Measurements from ENCODE around the gene LRRC3. TPM values are rescaled to one million over a fixed set of nuclear protein-coding genes. Genes with fewer than 3 reads are reported as not detected.

The LRRC3 gene
- total RNA-seq (10 to 100 TPM in 1 of 2 donors, 1 to 10 TPM in 1; 3.0 to 14.2 TPM), polyA plus RNA-seq (10 to 100 TPM in 1 of 2 donors, 1 to 10 TPM in 1; 3.9 to 11.1 TPM)

DNA sequence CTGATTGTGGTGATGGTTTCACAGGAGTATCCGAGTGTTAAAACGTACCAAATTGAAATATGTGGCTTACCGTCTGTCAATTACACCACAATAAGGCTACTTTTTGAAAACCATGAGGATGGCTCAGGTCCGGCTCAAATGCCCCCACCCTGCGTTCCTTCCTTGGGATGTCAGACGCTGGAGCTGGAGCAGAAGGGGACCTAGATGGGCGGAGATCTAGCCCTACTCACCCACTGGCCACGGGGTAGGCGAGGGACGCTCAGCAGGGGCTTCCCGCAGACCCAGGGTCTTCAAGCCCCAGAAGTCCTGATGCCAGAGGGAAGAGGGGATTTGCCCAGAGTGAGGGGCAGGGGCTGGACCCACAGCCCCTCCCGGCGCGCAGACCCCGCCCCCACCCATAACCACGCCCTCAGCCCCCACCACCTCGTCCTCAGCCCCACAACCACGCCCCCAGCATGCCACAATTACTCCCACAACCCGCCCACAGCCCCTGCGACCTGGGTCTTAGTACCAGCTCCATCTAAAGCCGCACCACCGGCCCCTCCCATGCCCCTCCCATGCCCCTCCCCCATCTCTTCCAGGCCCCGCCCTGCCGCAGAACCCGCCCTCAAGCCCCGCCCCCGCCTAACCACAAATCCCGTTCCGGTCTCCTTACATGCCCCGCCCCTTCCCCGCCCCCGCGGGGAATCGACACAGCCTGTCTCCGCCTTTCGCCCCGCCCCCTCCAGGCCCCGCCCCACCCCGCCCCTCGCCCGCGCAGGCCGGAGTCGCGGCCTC, at the start of gene LRRC3:
Gene LRRC3 (plus strand): TSS at position 764 of the 777 bp plus-strand sequence. CDS start 1,135 bp downstream, outside the sequence.
- 9% methylated on average over 45 of the region's 45 CpGs for WGBS

GRCh38 chr21:44405948-44406872, 49.1 kb upstream of the LRRC3 start:
- Histone ChIP-seq H3K9ac (ENCODE audit: low read depth in 1 of 2, low read length in 2 of 2) (no peak overlapping the region), H3K27ac (ENCODE audit: low read depth in 1 of 2, low read length in 2 of 2) (no peak overlapping the region), H3K9me3 (ENCODE audit: control insufficient read depth in 4 of 4, low read length in 3 of 4) (no peaks in the 10 kb centered on the region), H3K4me3 (ENCODE audit: low read depth in 1 of 3, low read length in 3 of 3) (no peak overlapping the region), H3K36me3 (ENCODE audit: control insufficient read depth in 4 of 4, insufficient read depth in 3 of 4, low read depth in 1 of 4, low read length in 3 of 4) (no peaks in the 10 kb centered on the region), H3K27me3 (ENCODE audit: control insufficient read depth in 4 of 4, insufficient read depth in 4 of 4, low read length in 3 of 4) (no peaks in the 10 kb centered on the region), H3K4me1 (ENCODE audit: control insufficient read depth in 4 of 4, insufficient read depth in 4 of 4, low read length in 3 of 4) (no peaks in the 10 kb centered on the region)
- TF ChIP-seq GABPA (IDR thresholded peaks at IDR 0.05 in 1 of 2, conservative IDR thresholded peaks at IDR 0.05 in 1 of 2) (no peak), CTCF (IDR thresholded peaks at IDR 0.05; ENCODE audit: low read depth, low read length, missing input control) (no peak), SP1 (IDR thresholded peaks at IDR 0.05) (no peak), FOXA2 (IDR thresholded peaks at IDR 0.05) (no peak), HNF4A (conservative IDR thresholded peaks at IDR 0.05) (no peak), JUND (IDR thresholded peaks at IDR 0.05) (no peak)
- TF ChIP-seq, protein P1, sequence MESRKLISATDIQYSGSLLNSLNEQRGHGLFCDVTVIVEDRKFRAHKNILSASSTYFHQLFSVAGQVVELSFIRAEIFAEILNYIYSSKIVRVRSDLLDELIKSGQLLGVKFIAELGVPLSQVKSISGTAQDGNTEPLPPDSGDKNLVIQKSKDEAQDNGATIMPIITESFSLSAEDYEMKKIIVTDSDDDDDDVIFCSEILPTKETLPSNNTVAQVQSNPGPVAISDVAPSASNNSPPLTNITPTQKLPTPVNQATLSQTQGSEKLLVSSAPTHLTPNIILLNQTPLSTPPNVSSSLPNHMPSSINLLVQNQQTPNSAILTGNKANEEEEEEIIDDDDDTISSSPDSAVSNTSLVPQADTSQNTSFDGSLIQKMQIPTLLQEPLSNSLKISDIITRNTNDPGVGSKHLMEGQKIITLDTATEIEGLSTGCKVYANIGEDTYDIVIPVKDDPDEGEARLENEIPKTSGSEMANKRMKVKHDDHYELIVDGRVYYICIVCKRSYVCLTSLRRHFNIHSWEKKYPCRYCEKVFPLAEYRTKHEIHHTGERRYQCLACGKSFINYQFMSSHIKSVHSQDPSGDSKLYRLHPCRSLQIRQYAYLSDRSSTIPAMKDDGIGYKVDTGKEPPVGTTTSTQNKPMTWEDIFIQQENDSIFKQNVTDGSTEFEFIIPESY (IDR thresholded peaks at IDR 0.05): no peak
- TF ChIP-seq, protein P2, sequence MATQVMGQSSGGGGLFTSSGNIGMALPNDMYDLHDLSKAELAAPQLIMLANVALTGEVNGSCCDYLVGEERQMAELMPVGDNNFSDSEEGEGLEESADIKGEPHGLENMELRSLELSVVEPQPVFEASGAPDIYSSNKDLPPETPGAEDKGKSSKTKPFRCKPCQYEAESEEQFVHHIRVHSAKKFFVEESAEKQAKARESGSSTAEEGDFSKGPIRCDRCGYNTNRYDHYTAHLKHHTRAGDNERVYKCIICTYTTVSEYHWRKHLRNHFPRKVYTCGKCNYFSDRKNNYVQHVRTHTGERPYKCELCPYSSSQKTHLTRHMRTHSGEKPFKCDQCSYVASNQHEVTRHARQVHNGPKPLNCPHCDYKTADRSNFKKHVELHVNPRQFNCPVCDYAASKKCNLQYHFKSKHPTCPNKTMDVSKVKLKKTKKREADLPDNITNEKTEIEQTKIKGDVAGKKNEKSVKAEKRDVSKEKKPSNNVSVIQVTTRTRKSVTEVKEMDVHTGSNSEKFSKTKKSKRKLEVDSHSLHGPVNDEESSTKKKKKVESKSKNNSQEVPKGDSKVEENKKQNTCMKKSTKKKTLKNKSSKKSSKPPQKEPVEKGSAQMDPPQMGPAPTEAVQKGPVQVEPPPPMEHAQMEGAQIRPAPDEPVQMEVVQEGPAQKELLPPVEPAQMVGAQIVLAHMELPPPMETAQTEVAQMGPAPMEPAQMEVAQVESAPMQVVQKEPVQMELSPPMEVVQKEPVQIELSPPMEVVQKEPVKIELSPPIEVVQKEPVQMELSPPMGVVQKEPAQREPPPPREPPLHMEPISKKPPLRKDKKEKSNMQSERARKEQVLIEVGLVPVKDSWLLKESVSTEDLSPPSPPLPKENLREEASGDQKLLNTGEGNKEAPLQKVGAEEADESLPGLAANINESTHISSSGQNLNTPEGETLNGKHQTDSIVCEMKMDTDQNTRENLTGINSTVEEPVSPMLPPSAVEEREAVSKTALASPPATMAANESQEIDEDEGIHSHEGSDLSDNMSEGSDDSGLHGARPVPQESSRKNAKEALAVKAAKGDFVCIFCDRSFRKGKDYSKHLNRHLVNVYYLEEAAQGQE (IDR thresholded peaks at IDR 0.05): no peak
- no peak for DNase-seq (ENCODE audit: low spot score)
- 91% methylated on average over 37 of the region's 37 CpGs for WGBS

More for the DNA sequence above, at the start of gene LRRC3:
- peaks cover 13 to 47% (median 30%) of the 10 kb centered on the region in 4 donors for H3K4me1 ChIP-seq (ENCODE audit: control insufficient read depth in 4 of 4, insufficient read depth in 4 of 4, low read length in 3 of 4)
- H3K27ac ChIP-seq (ENCODE audit: low read depth in 1 of 2, low read length in 2 of 2): peak within 1 kb of the TSS; percentile 69 to 94
- peak within 1 kb of the TSS; percentile 41 to 91 (median 68) for H3K4me3 ChIP-seq (ENCODE audit: low read depth in 1 of 3, low read length in 3 of 3)
- H3K9ac ChIP-seq (ENCODE audit: low read depth in 1 of 2, low read length in 2 of 2): peak within 1 kb of the TSS; percentile 59 to 82
- no peaks in the 10 kb centered on the region for H3K27me3 ChIP-seq (ENCODE audit: control insufficient read depth in 4 of 4, insufficient read depth in 4 of 4, low read length in 3 of 4)
- DNase-seq (ENCODE audit: low spot score): peak; percentile 86
- no peak for TF ChIP-seq JUND (IDR thresholded peaks at IDR 0.05)
- TF ChIP-seq HNF4A (conservative IDR thresholded peaks at IDR 0.05): no peak
- peak; percentile 86 for TF ChIP-seq SP1 (IDR thresholded peaks at IDR 0.05)
- TF ChIP-seq, protein P2 (IDR thresholded peaks at IDR 0.05): no peak
- no peak for TF ChIP-seq TAF1 (conservative IDR thresholded peaks at IDR 0.05)
- no peak for TF ChIP-seq RXRA (IDR thresholded peaks at IDR 0.05)
- no peaks in the 10 kb centered on the region for H3K9me3 ChIP-seq (ENCODE audit: control insufficient read depth in 4 of 4, low read length in 3 of 4)
- H3K36me3 ChIP-seq (ENCODE audit: control insufficient read depth in 4 of 4, insufficient read depth in 3 of 4, low read depth in 1 of 4, low read length in 3 of 4): no peaks in the 10 kb centered on the region
